ENCODE results near the gene MED19.
"Not testable (repeated sequence)": the region's sequence is repeated elsewhere in the genome, so short reads cannot be mapped to it uniquely, and the experiment has no call there.

Gene MED19, protein sequence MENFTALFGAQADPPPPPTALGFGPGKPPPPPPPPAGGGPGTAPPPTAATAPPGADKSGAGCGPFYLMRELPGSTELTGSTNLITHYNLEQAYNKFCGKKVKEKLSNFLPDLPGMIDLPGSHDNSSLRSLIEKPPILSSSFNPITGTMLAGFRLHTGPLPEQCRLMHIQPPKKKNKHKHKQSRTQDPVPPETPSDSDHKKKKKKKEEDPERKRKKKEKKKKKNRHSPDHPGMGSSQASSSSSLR

DNA sequence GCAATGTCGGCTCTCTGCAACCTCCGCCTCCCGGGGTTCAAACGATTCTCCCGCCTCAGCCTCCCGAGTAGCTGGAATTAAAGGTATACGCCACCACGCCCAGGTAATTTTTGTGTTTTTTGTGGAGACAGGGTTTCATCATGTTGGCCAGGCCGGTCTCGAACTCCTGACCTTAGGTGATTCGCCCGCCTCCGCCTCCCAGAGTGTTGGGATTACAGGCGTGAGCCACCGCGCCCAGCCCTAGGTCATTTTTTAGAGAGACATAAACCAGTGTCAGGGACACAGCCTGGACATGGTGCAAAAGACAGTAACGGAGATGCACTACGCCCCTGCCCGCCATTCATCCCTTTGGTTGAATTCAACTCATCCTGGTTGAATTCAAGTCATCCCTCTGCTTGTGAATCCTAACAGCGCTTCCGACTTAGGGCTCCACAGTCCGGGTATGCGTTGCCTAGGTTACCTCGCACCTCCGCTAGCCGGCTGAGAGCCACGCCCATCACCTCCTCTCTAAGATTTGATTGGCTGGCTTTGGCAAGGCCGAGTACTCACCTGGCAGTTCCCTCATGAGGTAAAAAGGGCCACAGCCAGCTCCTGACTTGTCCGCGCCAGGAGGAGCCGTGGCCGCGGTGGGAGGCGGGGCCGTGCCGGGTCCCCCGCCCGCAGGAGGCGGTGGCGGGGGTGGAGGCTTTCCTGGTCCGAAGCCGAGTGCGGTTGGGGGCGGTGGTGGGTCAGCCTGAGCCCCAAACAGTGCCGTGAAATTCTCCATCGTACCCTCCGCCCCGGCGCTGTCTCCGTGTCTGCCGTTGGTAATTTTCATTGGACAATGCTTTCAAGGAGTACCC lies at the start of gene MED19:
TSS of gene MED19 (minus strand) at position 802 of the 842 bp plus-strand sequence. CDS start at position 766, 36 bp downstream.
- DNase-seq, result peak; percentile 58 to 76

DNA sequence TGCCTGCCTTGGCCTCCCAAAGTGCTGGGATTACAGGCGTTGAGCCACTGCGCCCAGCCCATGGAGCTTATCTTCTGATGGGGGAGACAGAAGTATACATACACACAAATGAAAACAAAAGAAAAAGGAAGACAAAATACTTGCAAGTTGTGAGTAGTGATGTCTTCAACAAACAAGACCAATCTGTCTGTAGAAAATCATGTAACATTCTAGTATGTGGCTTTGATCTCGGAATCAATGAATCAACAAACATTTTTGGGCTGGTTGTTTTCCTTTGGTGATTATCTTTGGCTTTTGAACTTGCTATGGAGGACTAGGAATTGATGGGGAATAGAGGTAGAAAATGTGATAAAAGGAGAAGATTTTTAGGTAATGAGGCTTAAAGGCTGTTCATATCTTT lies 46.2 kb upstream of the MED19 start:
- no peak for DNase-seq

- DNase-seq, result no peak
Observed at GRCh38 chr11:57752954-57753353, 40.9 kb upstream of the MED19 start.

DNA sequence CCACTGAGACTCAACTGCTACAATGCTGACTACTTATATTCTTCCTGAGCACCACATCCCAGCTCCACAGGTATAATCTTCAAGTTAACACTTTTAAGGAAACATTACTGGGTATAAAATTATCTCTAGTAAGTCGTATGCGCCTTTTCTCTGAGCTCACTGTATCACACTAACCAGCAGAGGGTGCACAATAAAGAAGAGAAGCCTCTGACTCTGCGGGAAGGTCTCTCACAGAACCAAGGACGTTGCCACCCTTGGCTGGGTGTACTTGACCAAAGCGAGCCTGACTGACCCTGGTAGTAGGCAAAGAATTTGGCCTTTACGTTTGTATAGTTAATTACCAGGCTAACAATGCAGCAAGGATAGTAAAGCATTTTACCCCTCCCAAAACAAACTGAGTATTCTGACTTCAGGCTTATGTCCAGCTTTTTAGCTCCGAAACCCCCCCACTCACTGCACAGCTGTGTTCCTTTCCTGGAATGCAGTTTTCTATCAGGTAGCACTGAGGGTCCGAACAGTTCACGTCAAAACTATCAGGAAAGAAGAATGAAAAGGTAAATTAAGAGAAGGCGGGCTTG lies 39.8 kb upstream of the MED19 start, which contains the start of gene BTBD18:
TSS of gene BTBD18 (minus strand) at position 144 of the 578 bp plus-strand sequence. CDS start 631 bp downstream, outside the sequence.
- DNase-seq, result peak in 1 of 2 experiments; percentile 24

DNA sequence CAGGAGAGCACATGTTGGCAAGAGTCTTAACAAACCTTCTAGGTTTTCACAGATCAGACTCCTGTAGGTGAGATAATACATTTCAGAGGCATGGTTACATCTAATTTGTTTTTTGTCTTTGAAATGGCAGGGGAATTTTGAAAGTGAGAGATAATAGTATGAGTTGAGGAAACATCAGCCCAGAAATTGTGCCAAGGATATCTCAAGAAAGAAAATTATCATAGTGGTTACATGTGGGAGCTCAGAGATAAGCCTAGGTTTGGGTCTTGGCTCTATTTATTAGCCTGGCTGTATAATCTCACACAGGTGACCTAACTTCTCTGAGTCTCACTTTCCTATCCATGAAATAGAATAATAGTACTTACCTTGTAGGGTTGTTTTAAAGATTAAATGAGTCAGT lies 39.2 kb upstream of the MED19 start:
- no peak for DNase-seq

DNA sequence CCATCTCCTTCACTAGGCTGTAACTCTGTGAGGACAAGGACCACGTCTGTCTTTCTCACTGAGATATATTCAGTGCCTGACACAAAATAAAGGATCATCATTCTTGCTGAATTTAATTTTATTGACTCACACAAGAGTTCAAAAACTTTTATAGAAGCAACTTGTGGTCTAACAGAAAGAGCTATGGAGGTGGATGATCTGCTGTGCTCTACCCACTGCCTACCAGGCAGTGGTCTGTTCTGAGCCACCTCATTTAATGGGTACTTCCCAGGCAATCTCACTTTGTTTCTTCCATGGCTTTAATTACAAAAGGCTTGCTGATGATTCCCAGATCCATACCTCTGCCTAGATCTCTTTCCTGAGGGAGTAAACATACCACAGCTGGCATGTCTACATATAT lies 34.9 kb upstream of the MED19 start:
- no peak for DNase-seq

GRCh38 chr11:57745206-57745605 lies 33.2 kb upstream of the MED19 start:
- DNase-seq, result no peak

- no peak for DNase-seq
Observed at GRCh38 chr11:57744357-57744756, 32.3 kb upstream of the MED19 start.

GRCh38 chr11:57742087-57742452 lies 30.1 kb upstream of the MED19 start:
- DNase-seq, result no peak

GRCh38 chr11:57741132-57742086 lies 29.4 kb upstream of the MED19 start, which contains the start of gene SELENOH:
TSS of gene SELENOH (plus strand) at chr11:57741491. CDS start at chr11:57741596, 105 bp downstream.
- peak; percentile 94 to 98 for DNase-seq

DNA sequence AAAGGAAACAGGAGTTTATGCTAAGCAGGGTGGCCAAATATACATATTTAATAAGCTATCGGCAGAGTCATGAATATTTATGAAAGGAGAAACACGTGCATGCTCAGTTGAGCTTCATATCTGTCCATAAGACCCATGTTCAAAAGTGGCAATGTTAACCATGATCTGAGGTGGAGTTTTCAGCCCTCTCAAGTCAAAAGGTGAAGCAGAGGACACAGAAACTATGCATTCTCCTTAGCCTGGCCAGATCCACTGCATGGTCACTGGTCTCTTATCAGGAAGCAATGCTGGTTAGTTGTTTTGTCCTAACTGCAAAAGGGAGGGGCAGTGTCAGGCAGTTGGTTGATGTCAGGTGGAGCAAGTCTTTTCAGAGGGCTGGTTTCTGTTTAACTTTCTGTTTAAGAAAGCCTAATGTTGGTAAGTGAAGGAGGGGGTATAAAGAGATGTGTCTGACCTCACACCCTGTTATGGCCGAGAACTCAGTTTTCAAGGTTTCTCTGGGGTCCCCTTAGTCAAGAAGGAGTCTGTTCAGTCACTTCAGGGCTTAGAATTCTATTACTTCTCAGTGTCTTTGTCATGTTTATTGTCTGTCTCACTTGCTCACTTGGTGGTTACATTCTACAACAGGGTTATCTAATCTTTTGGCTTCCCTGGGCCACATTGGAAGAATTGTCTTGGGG lies 23.7 kb upstream of the MED19 start:
- no peak for DNase-seq

DNA sequence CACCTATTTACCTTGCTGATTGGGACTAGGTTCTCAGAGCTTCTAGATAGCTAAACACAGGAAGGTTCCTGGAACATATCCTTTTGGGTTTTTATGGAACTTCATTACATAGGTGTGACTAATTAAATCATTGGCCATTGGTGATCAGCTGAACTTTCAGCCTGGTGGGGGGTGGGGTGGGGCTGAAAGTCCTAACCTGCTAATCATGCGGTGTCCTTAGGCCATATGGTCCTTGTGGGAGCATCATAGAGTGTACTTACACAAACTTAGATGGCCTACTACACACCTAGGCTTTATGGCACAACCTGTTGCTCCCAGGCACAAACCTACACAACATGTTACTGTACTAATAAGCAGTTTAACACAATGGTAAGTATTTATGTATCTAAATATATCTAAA lies 20.6 kb upstream of the MED19 start:
- DNase-seq, result no peak

DNA sequence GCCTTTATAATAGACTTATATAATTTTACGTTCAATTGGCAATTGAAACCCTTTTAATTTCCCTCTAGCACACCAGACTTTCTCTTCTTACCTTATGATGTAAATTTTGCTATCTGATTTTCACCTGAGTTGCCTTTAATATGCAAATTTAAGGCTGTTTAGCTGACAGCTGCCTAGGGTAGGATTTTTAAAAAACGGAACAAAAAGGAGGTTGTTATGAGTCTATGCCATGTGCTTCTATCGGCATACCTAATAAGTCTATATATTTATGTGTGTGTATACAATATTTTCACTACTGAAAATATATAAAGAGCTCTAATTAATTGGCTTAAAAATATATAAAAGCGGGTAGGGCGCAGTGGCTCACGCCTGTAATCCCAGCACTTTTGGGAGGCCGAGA lies 17.5 kb upstream of the MED19 start:
- DNase-seq, result no peak

DNA sequence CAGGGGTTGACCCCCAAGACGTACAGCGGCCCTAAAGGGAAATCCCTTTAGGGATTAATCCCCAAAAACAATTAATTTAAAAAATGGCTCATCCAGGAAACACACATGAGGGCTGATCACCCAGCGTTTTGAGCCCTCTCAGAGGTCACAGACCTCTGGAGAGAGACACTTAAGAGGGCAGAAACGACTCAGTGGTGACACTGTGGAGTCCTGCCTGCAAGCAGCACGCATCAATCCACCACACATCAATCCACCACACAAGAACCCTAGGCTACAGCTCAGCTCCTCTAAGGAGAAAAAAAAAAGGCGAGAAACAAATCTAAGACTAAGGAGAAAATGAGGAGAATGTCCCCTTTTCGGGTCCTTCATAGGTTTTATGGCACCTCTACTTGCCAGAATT lies 16.8 kb upstream of the MED19 start:
- no peak for DNase-seq

GRCh38 chr11:57727185-57727584 lies 15.2 kb upstream of the MED19 start:
- no peak for DNase-seq

GRCh38 chr11:57716726-57717125 lies 4.7 kb upstream of the MED19 start:
- not testable (repeated sequence) for DNase-seq

DNA sequence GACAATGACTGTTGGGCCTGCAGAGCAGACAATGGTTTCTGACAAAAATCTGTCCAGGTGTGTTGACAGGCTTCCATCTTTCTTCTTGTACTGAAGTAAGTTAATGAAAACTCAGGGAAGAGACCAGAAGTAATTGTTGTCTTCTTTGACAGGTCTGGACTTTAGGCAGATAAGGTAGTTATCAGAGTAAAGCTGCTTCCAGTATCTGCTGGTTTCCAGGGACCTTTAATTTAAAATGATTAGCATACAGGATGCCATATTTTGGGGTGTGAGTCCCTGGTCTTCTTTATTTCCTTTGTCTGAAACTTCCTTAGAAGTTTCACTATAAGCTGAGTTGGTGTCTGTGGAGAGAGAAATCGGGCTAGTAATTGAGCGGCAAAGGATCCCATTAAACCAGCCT lies 1.8 kb upstream of the MED19 start:
- no peak for DNase-seq

DNA sequence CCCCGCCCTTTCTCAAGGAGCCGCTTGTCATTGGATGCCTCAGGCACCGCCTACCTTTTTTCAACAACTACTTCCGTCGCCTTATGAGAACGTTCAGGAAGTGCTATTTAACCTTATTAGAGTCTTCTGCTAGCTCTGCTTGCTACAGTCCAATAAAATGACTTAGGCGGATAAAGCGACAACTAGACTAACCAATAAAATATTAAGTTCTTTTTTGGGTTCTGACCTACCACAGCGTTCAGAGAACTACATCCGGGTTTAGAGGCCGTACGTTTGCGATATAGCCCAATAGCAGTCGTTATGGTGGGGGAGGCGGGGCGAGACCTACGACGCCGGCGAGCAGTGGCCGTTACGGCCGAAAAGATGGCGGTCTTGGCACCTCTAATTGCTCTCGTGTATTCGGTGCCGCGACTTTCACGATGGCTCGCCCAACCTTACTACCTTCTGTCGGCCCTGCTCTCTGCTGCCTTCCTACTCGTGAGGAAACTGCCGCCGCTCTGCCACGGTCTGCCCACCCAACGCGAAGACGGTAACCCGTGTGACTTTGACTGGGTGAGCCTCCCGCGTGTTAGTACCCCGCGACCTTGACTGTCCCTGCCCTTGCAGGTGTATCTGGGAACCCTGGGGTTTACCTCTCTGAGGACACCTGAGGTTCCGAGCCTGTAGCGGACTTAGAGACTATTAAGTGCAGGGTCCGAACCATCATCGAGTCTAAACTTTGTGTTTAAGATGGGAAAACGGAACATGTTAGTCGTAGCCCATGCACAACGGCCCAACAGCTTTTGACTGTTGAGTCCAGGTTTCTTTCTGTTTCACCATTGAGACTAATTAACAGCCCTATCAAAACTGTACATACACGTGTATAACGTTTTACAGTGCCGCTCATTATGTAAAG lies 488 bp upstream of the MED19 start, which contains the start of gene TMX2:
TSS of gene TMX2 (plus strand) at position 338 of the 895 bp plus-strand sequence. CDS start at position 364, 26 bp downstream.
- peak; percentile 98 for DNase-seq

DNA sequence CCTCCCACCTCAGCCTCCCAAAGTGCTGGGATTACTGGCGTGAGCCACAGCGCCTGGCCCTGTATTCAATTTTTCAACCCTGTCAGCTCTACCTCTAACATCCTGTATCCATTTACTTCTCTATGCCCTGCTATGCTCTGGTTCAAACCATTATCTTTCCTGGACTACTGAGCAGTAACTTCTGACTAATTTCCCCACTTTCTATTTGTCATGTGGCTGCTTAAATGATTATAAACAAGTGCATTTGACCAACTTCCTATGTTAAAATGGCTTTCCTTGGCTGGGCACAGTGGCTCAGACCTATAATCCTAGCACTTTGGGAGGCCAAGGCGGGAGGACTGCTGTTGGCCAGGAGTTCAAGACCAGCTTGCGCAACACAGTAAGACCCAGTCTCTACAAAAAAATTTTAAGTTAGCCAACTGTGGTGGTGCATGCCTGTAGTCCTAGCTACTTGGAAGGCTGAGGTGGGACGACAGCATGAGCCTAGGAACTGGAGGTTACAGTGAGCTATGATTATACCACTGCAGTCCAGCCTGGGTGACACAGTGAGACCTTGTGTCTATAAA lies 2.1 kb downstream of the MED19 start:
- no peak for DNase-seq

DNA sequence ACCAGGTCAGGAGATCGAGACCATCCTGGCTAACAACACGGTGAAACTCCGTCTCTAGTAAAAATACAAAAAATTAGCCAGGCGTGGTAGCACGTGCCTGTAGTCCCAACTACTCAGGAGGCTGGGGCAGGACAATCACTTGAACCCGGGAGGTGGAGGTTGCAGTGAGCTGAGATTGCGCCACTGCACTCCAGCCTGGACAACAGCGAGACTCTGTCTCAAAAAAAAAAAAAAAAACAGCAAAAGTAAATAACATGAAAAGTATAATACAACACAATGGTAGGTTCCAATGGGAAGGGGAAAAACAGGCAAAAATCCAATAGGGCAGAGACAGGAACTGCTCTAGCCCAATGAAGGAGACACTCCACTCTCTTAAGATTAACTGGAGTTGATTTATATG lies 6.6 kb downstream of the MED19 start:
- DNase-seq, result not testable (repeated sequence)

Measured in NCI-H446 (cell line).